Adrenal gland (tissue), 5 donors: Measurements from ENCODE around the gene TLNRD1.

Experiments used
- POLR2A ChIP-seq, 2 donors: fragments of 450-650 bp; IDR thresholded peaks; one replicate each; pipeline ENCODE4 v1.6.1; 2017; ENCODE audit warnings: antibody characterized with exemption in 2 of 2, mild to moderate bottlenecking in 2 of 2, moderate library complexity in 1 of 2
- TF ChIP-seq, protein P1 (sequence below), 6 experiments: fragments of 450-650 bp in 4 of 6; fragments of 200-600 bp in 2 of 6; sonication (generic) in 1 of 6; IDR thresholded peaks; 1 replicate in 5 of 6; 2 replicates in 1 of 6; pipeline versions ENCODE4 v1.5.1 to v1.8.0; 2016 to 2021; ENCODE audit warnings: antibody characterized with exemption in 6 of 6, mild to moderate bottlenecking in 2 of 6, moderate library complexity in 1 of 6
- donor health status: DM: no; HTN: no; CAD: no.

DNA sequence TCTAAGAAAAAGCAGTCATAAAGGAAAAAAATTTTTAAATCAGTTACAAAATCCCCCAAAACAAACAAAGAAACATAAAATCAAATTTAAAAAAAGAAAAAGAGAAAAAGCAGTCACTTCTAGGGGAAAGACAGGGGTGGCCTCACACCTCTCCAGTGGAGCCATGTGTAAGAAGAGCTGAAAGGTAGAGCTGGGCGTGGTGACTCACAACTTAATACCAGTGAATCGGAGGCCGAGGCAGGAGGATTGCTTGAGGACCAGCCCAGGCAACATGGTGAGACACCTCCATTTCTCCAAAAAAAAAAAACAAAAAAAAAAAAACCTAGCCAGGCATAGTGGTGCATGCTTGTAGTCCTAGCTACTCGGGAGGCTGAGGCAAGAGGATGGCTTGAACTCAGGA lies 25.8 kb upstream of the TLNRD1 start:
- TF ChIP-seq, protein P1, sequence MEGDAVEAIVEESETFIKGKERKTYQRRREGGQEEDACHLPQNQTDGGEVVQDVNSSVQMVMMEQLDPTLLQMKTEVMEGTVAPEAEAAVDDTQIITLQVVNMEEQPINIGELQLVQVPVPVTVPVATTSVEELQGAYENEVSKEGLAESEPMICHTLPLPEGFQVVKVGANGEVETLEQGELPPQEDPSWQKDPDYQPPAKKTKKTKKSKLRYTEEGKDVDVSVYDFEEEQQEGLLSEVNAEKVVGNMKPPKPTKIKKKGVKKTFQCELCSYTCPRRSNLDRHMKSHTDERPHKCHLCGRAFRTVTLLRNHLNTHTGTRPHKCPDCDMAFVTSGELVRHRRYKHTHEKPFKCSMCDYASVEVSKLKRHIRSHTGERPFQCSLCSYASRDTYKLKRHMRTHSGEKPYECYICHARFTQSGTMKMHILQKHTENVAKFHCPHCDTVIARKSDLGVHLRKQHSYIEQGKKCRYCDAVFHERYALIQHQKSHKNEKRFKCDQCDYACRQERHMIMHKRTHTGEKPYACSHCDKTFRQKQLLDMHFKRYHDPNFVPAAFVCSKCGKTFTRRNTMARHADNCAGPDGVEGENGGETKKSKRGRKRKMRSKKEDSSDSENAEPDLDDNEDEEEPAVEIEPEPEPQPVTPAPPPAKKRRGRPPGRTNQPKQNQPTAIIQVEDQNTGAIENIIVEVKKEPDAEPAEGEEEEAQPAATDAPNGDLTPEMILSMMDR (IDR thresholded peaks at IDR 0.05) = no peak
- no peak for TF ChIP-seq POLR2A (IDR thresholded peaks at IDR 0.05)
